Measurements from ENCODE around the gene NFU1.

DNA sequence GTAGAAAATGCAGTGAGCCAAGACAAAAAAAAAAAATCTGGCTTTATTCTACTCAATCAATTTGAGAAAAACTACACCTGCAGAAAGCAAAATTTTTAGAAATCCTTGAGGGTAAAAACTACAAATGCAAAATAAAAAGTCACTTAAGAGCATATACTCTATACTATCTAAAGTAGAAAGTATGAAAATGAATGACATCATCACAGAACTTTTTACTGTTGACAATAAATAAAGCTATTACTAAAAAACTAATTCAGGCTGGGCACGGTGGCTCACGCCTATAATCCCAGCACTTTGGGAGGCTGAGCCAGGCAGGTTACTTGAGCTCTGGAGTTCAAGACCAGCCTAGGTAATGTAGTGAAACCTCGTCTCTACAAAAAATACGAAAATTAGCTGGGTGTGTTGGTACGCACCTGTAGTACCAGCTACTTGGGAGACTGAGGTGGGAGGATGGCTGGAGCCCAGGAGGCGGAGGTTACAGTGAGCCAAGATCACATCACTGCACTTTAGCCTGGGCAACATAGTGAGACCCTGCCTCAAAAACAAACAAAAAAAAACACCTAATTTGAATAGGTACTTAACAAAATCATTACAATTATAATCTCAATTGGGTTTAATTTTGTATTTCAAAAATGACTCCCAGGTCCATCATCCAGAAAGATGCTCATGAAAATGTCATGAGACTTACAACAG lies 7.6 kb downstream of the NFU1 start:
- TF ChIP-seq, protein P1, sequence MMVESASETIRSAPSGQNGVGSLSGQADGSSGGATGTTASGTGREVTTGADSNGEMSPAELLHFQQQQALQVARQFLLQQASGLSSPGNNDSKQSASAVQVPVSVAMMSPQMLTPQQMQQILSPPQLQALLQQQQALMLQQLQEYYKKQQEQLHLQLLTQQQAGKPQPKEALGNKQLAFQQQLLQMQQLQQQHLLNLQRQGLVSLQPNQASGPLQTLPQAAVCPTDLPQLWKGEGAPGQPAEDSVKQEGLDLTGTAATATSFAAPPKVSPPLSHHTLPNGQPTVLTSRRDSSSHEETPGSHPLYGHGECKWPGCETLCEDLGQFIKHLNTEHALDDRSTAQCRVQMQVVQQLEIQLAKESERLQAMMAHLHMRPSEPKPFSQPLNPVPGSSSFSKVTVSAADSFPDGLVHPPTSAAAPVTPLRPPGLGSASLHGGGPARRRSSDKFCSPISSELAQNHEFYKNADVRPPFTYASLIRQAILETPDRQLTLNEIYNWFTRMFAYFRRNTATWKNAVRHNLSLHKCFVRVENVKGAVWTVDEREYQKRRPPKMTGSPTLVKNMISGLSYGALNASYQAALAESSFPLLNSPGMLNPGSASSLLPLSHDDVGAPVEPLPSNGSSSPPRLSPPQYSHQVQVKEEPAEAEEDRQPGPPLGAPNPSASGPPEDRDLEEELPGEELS (CRISPR knock-in tag; IDR thresholded peaks at IDR 0.05; ENCODE audit: borderline replicate concordance), result no peak
- TF ChIP-seq, protein P2, sequence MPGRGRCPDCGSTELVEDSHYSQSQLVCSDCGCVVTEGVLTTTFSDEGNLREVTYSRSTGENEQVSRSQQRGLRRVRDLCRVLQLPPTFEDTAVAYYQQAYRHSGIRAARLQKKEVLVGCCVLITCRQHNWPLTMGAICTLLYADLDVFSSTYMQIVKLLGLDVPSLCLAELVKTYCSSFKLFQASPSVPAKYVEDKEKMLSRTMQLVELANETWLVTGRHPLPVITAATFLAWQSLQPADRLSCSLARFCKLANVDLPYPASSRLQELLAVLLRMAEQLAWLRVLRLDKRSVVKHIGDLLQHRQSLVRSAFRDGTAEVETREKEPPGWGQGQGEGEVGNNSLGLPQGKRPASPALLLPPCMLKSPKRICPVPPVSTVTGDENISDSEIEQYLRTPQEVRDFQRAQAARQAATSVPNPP (IDR thresholded peaks at IDR 0.05; ENCODE audit: borderline replicate concordance, insufficient read depth, insufficient read length), result no peak
- TF ChIP-seq ATF2 (CRISPR knock-in tag; IDR thresholded peaks at IDR 0.05) (no peak), EGR1 (conservative IDR thresholded peaks at IDR 0.05) (no peak), KLF6 (CRISPR knock-in tag; IDR thresholded peaks at IDR 0.05; ENCODE audit: borderline replicate concordance) (no peak), CHD1 (IDR thresholded peaks at IDR 0.05; ENCODE audit: low read length) (no peak), ARNT (IDR thresholded peaks at IDR 0.05) (no peak), TCF7L2 (IDR thresholded peaks at IDR 0.05; ENCODE audit: low read depth, low read length) (no peak), RAD21 (CRISPR knock-in tag; conservative IDR thresholded peaks at IDR 0.05 in 1 of 2, IDR thresholded peaks at IDR 0.05 in 1 of 2) (no peak)

Measured in K562 (cell line).